Activated T-cell treated with anti-CD3 and anti-CD28 coated beads for 1 hour (primary cell): ENCODE data around the gene SMAD7.

ENCODE experiments used
- DNase-seq: peaks from one replicate; pipeline ENCODE4 v3.0.0-alpha.2; 2020; ENCODE audit warnings: low read depth

SMAD7 gene

DNA sequence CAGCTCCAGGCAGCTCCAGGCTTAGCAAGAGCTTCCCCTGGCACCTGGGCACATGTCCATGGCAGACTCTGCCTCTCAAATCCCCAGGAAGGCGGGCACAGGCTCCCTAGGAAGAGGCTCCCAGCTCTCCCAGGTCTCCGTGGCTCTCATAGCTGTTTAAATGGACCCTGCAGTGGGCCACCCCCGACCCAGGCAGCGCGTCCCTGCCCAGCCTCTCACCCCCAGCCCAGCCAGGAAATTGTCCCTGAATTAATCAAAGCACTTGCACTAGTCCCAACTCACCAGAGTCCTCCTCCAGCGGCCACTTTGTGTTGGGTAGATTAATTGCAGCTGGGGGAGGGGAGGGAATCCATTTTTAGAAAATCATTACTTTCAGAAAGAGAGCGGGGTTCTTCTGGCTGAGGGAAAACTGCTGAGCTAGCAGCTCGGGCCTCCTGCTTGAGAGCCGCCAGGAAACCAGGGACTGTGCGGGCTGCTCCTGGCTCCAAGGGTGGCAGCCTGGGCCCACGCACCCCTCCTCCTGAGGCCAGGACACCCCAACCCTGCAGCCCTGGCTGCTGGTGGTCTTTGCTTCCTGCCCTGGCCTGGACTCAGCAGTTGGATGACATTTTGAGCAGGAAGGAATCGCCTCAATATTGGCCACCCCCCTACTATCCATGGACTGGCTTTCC lies 36.0 kb downstream of the SMAD7 start:
- DNase-seq = no peak

DNA sequence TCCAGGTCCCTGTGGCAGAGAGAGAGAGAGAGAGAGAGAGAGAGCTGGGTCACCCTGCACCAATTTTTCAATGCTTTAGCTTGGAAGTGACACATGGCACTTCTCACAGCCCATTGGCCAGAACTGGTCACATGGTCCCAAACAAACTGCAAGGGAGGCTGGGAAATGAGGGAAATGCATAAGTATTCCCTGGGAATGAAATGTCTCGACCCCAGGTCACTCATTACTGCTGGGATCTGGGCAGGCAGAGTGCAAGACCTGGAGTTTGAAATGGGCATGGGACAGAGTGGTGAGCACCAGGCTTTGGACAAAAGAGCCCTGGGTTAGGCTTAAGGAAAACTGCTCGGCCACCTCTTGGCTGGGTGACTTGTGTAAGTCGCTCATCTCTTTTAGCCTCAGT lies 37.0 kb downstream of the SMAD7 start:
- DNase-seq = no peak

DNA sequence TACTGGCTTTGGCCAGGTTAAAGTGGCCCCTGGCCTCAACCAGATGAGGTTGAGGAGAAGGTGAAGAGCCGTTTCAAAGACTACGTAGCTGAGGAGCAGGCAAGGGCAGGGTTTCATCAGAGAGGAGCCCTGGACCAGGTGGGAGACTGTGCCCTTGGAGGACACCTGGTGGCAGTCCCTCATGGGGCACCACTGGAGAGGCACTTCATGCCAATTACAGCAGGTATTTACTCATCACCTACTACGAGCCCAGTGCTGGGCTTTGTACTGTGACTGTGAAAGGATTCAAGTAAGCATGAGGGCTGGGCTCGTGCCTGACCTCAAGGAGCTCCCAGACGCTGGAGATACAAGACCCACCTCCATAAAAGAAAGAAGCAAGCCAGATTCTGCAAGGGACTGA lies 37.6 kb downstream of the SMAD7 start:
- peak; percentile 36 for DNase-seq

DNA sequence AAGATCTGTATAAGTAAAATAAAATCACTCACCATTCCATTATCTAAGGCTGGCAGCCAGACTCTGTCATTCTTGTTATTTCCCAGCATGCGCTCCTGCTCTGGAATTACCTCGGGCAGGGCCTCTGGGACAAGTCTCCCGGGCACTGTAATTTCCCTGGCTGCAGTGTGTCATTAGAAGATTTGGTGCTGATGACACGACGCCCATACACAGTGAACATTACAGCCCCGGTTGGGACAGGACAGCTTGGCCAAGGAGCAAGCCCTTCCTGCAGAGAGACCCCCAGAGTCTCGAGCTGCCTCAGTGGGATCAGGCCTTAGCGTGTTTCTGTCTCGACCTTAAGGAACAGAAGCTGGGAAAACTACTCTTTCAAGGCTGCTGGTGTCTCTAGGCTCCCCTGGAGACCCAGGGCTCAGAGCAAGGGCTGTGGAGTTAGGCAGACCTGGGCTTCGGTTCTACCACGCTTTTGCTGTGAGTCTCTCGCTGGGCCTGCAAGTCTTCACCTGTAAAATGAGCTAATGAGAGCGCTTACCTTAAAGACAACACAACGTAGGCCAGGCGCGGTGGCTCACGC lies 39.7 kb downstream of the SMAD7 start:
- no peak for DNase-seq

DNA sequence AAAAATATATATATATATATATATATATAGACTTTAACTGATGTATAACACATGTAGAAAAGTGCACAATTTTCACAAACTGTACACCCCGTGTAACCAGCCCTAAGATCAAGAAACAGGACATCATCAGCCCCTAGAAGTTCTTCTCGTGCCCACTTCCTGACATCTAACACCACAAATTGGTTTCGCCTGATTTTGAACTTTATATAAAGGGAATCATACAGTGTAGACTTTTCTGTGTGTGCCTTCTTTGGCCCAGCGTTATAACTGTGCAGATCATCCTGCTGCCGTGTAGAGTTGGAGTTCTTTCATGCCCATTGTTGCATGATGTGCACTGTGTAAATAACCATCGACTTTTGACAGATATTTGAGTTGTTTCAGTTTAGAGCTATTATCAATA lies 41.0 kb downstream of the SMAD7 start:
- DNase-seq = no peak

DNA sequence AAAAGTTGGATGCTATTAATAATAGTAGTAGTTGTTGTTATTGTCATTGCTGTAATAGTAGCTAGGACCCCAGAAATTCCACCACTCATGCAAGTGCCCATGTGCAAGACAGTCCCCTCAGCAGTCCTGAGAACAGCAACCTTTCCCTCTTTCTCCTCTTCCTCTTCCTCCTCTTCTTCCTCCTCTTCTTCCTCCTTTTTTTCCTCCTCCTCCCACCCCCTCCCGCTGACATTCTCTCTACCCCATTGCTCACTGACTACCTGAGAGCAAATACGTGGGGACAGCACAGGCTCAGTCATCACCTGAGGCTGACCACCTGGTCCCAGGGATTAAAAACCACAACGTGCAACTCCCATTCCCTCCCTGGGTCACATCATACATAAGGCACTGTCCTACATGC lies 41.8 kb downstream of the SMAD7 start:
- DNase-seq = no peak

DNA sequence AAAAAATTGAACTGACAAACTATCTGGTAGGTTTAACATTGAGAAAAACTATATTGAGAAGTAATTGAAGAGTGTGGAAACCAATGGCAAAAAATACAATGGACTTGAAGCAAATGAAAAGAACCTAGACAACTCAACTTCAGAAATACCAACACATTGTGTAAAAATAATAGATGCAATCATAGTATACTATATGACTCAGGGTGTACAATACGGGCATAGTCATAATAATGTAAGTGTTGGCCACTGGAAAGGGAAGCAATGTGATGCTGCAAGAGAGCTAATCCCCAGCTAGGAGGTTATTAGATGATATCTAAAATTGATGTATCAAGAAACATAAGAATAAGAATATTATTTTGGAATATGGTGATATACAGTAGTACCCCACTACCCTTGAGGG lies 45.3 kb downstream of the SMAD7 start:
- DNase-seq = no peak

DNA sequence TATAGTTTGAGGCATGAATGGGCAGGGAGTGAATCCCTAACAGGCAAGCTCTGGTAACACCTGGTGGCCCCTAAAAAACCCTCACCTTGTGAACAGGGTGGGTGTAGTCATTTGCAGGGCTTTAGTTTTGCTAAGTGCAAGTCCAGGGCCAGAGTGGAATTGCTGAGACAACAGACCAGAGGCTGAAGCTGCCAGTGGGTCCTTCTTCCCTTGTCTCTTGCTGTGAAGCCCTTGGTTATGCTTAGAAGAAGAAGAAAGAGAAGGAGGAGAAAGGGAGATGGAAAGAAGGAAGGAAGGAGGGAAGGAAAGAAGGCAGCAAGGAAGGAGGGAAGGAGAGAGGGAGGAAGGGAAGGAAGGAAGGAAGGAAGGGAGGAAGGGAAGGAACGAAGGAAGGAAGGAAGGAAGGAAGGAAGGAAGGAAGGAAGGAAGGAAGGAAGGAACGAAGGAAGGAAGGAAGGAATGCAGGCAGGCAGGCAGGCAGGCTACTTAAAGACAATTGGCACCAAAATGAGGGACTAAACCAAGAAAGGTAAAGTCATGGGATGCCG lies 45.8 kb downstream of the SMAD7 start:
- DNase-seq = no peak

DNA sequence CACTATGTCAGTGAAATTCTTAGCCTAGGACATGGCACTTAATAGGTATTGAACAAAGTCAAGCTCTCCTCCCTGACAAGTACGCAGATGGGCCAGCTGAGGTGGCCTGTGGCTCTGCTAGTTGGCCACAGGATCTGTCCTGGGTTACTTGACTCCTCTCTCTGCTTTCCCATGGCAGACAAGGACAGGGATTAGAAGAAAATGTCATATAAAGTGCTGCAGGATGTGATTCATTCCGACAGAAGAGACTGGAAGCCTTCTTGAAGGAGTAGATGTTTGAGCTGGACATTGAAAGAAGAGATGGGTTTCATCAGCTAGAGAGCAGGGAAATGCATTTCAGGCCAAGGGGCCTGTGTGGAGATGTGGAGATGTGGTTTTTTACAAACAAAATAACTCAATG lies 46.7 kb downstream of the SMAD7 start:
- no peak for DNase-seq

DNA sequence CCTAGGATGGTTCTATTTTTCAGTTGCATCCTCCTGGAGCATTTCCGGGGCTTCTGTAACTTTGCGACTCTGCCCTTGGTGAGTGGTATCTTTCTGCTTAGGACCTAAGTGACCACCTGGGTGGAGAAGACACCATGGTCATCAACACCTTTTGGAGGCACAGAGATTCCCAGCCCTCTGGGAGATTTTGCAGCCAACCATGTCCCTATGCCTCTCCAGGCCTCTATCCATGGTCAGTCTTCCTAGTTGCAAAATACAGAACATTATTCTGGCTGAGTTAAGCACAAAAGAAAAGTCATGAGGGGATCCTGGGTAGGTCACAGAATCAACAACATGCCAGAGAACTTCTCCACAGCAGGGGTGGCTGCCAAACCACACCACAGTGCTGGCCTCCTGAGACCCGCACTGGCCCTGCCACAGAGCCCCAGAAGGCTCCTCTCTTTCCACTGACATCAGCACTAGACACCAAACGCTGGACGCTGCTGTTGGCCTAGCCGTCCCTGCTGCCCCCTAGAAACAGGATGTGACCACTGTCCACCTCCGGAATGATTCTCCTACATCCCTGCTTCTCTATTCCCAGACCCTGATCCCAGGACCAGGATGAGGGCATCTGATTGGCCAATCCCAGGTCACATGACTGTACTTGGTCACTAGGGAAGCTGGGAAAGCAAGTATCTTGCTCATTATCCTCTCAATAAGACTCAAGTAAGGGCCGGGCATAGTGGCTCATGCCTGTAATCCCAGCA lies 47.7 kb downstream of the SMAD7 start:
- no peak for DNase-seq

DNA sequence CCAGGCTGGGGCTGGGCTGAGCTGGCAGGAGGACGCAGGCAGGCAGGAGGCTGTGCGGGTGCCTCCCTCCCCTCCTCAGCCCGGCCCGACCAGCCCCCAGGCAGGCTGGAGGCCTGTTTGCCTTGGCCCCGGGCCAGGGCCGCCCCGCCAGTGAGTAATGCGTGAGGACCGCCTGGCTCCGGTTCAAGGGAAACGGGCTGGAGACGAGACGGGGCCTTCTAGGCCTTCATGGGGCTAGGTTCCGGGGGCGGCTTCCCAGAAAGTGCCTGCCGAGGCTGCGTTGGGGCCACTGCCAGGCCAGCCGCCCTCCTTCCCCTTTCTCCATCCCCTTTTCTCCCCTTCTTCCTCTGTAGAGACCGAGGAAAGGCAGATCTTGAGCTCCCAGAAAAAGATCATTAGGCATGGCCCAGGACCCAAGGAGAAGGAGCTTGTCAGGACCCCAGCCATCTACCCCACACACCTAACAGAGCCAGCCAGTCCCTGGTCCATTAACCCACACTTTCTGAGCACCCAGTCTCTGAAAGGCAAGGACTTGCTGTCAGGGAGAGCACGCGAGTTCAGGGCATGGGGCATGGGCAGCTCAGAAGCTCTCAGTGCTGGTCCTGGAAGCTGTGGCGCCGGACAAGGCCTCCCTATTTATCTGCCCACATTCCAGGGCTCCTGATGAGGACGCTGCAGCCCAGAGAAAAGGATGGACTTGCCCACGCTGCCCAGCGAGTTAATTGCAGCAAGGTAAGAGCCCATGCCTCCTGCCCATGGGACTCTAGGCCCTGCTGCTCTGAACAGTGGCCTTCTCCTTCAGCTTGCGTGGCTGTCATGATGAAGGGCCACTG lies 48.5 kb downstream of the SMAD7 start:
- DNase-seq = no peak

DNA sequence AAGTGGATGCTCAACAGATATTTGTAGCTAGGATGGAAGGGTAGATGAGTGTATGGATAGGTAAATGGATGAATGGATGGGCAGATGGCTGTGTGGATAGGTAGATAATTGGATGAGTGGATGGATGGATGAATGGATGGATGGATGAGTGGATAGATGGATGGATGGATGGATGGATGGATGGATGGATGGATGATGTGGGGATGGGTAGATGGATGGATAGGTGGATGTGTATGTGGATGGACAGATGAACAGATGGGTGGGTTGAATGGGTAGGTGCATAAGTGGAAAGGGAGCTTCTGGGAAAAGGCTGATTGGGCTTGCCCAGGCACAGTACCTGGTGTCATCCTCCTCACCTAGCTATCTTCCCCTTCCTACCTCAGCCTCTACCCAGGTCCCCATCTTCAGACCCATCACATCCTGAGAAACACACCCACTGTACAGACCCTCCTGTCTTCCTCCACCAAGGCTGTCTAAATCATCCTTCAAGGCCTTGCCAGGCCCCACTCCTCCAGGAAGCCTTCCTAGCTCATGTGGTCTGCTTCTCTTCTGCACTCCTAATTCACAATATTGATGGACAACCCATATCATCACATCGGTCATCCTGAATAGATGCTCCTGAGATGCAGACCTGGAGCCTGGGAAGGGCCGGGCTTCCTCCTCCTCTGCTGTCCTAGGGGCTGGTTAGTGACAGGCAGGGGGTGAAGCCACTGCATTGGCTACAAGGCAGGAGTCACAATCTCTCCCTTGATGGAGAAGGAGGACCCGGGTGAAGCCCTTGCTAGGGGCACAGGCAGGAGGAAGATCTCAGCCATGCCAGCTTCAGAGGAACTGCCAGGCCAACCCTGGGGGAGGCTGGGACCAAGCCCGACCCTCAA lies 49.4 kb downstream of the SMAD7 start:
- DNase-seq = no peak

DNA sequence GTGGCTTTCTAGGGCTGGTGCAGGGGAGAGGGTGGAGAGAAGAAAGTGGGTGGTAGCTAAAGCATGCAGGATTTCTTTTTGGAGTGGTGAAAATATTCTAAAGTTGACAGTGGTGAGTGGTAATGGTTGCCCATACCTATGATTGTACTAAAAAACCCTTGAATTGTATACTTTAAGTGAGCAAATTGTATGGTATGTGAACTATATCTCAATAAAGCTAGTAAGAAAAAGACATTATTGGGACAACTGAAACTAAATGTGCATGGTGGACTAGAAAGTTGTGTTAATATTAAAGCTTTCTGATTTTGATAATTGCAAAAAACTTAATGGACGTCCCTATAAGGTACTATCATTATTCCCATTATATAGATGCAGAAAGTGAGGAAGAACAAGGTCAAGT lies 50.3 kb downstream of the SMAD7 start:
- no peak for DNase-seq

DNA sequence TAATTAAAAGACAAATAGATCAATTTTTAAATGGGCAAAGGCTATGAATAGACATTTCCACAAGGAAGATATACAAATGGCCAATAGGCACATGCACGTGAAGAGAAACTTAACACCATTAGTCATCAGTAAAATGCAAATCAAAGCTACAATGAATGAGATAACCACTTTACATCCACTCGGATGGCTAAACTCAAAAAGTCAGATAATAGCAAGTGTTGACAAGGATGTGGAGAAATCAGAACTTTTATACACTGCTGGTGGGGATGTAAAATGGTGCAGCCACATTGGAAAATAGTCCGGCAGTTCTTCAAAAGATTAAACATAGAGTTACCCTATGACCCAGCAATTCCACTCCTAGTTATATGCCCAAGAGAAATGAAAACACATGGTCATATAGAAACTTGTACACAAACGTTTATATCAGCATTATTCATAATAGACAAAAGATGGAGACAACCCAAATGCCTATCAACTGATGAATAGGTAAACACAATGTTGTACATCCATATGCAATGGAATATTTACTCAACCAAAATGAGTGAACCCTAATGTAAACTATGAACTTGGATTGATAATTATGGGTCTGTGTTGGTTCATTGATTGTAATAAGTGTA lies 51.1 kb downstream of the SMAD7 start:
- no peak for DNase-seq

DNA sequence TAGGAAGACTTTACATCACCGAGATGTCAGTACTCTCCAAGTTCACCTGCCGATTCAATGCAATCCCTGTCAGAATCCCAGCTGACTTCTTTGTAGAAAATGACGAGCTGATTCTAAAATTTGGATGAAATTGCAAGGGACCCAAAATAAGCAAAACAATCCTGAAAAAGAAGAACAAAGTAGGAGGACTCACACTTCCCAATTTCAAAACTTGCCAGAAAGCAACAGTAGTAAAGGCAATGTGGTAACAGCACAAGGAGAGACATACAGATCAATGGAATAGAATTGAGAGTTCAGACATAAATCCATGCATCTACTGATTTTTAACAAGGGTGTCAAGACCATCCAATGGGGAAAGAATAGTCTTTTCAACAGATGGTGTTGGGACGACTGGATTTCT lies 52.2 kb downstream of the SMAD7 start:
- no peak for DNase-seq

DNA sequence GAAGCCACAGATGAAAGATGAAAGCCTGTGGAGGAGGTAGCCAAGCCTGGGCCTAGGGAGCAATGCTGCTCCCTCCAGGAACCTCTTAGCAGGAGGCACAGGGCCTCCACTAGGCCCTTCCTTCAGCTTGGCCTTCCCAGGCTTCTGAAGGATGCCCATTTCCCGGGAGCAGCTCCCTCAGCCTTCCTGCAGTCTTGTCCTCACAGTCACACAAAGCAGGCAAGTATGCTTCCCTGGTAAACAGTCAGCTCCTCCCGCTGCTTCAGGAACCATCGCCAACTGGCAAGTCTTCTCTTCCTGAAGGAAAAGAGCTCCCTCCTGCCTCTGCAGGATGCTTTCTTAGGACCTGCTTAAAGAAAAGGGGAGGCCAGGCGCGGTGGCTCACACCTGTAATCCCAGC lies 53.2 kb downstream of the SMAD7 start:
- no peak for DNase-seq

DNA sequence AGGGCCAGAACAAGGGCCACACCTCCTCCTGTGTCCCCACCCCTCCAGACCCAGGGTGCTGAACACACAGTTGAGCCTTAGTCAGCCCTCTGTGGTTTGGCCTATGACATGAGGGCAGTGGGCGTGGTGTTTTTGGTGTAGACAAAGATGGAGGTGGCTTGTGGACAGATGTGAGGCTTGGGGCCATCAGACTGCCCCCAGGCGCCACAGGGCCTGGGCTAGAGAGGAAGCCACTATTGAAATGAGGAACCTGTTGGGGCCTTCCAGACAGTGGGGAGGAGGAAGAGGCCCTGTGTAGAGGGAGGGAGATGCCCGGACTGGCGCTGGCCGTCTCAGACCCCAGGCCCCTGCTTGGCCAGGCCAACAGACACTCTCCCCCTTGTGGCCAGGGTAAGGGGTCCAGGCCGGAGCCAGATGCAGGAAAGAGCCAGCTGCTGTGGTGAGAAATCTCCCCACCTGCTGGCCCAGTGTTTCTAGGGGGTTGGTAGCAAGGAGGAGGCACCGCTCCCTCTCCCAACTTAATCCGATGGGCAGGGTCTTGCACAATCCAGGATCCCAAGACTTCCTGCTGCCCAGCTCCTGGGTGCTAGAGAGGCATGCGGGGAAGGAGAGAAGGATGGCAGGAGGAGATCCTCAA lies 53.8 kb downstream of the SMAD7 start:
- no peak for DNase-seq

DNA sequence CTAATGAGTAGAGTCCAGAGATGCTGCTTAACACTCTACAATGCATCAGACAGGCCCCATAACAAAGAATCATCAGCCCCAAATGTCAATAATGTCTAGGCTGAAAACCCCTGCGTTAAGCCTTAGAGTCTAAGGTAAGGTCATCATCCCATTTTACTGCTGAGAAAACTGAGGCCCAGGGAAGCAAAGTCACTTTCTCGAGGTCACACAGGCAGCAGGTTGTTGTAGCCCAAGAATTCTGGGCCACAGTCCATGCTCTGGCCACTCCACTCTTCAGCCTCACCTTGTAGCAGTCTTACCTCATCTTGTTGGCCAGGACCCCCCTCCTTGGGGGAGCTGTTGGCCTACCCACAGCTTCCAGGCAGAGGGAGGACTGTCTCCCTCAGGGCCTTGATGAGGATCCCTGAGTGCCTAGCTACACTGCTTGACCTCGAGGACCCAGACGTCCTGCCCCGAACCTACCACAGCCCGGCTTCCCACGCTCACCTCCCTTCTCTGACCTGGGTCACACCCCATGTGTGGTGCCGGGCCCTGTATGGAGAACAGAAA lies 54.4 kb downstream of the SMAD7 start:
- DNase-seq = no peak

DNA sequence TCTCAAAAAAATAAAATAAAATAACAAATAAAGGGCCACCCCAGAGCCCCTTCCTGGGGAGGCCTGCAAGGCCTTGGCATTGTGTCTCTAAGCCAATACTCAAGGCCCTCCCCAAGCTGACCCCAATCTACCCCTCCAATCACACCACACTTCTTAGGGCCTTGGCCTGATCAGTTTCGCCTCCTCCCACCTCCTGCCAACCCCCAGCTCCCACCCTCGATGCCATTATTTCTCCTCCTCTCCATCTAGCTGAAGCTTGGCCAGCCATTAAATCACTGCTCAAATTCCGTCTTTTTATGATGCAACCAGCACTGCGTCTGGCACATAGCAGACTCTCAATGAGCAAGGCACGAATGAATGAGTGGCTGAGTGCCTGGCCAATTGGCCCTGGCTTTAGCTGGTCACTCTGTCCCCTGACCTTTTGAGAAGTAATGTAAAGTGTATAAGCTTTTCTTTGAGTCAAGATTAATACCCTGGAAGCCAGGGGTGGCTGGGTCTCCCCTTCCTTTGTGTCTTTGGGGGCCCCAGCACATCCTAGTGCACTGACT lies 55.9 kb downstream of the SMAD7 start:
- no peak for DNase-seq
